Smooth muscle cell of bladder (primary cell): Measurements from ENCODE around the gene ATP6V1B1. TPM values are rescaled to one million over a fixed set of nuclear protein-coding genes. Genes with fewer than 3 reads are reported as not detected.

ENCODE experiments used
- total RNA-seq: library from RNA; depleted of rRNA; stranded (reverse); fragments of >200 nt; gene quantifications from 2 replicates; pipeline ENCODE4 v1.2.3, GENCODE V29; 2014

Gene ATP6V1B1
- total RNA-seq = 0.18 and 0.71 TPM in 2 replicates

GRCh38 chr2:70935468-70936164 lies at the start of gene ATP6V1B1:
ATP6V1B1 (plus strand) TSS chr2:70935900; CDS start chr2:70935955, 55 bp downstream.

GRCh38 chr2:70978341-70979179 lies 42.9 kb downstream of the ATP6V1B1 start, which contains the start of gene ANKRD53:
ANKRD53 (plus strand) TSS chr2:70978630; CDS start chr2:70978646, 16 bp downstream.

GRCh38 chr2:70994699-70995425 lies 59.2 kb downstream of the ATP6V1B1 start, which contains the start of gene TEX261:
TEX261 (minus strand) TSS chr2:70994873; CDS start chr2:70994757, 116 bp downstream.

Other genes starting within 250 kb of the ATP6V1B1 start
- gene ADD2, start 167.7 kb upstream of the ATP6V1B1 start, total RNA-seq = 0.37 TPM in 1 of 2 replicates, not detected in the other
- gene FIGLA, start 145.3 kb upstream of the ATP6V1B1 start, total RNA-seq = not detected in 2 replicates
- gene CLEC4F, start 115.3 kb upstream of the ATP6V1B1 start, total RNA-seq = not detected in 2 replicates
- not detected in 2 replicates for gene CD207, start 100.1 kb upstream of the ATP6V1B1 start, total RNA-seq
- 0.55 and 0.85 TPM in 2 replicates for gene VAX2, start 35.3 kb upstream of the ATP6V1B1 start, total RNA-seq
- 0.14 and 0.37 TPM in 2 replicates for gene ANKRD53, start 42.7 kb downstream of the ATP6V1B1 start, total RNA-seq
- 20.2 and 24.3 TPM in 2 replicates for gene TEX261, start 59.0 kb downstream of the ATP6V1B1 start, total RNA-seq
- gene NAGK, start 132.7 kb downstream of the ATP6V1B1 start, total RNA-seq = 45.4 and 60.7 TPM in 2 replicates
- 23.0 and 24.7 TPM in 2 replicates for gene MCEE, start 194.3 kb downstream of the ATP6V1B1 start, total RNA-seq
- gene MPHOSPH10, start 194.7 kb downstream of the ATP6V1B1 start, total RNA-seq = 18.1 and 19.5 TPM in 2 replicates